ENCODE measurements around the gene ACTBL2. TPM values are rescaled to one million over a fixed set of nuclear protein-coding genes. Genes with fewer than 3 reads are reported as not detected.

The ACTBL2 gene
- total RNA-seq, 2 donors from 2014 or later, result not detected

- ATAC-seq (no peak), DNase-seq (no peak)
- intact Hi-C loops (cut with DNase I), result no loop called here
- Histone ChIP-seq H3K4me3 (no peak overlapping the region), H3K27me3 (no peaks in the 10 kb centered on the region), H3K9me3 (no peaks in the 10 kb centered on the region), H3K4me1 (peaks cover 14% of the 10 kb centered on the region), H3K27ac (no peak overlapping the region), H3K36me3 (replicated peaks in 1 of 2; ENCODE audit: insufficient read depth in 1 of 2, low read depth in 2 of 2) (no peaks in the 10 kb centered on the region)
- no peak for TF ChIP-seq POLR2A (IDR thresholded peaks at IDR 0.05)
- TF ChIP-seq CTCF (IDR thresholded peaks at IDR 0.05), result no peak
- 93 to 94% methylated on average over 2 of the region's 2 CpGs for WGBS, 2 donors
Measured at GRCh38 chr5:57446966-57447365, 35.6 kb downstream of the ACTBL2 start.

GRCh38 chr5:57445705-57446037 lies 36.9 kb downstream of the ACTBL2 start:
- H3K4me1 ChIP-seq, result peaks cover 1% of the 10 kb centered on the region
- ATAC-seq (no peak), DNase-seq (no peak)
- TF ChIP-seq CTCF (IDR thresholded peaks at IDR 0.05) (no peak), POLR2A (IDR thresholded peaks at IDR 0.05) (no peak)
- no peaks in the 10 kb centered on the region for H3K27me3 ChIP-seq
- no peaks in the 10 kb centered on the region for H3K36me3 ChIP-seq (replicated peaks in 1 of 2; ENCODE audit: insufficient read depth in 1 of 2, low read depth in 2 of 2)
- 89 to 100% methylated on average over 4 of the region's 4 CpGs for WGBS, 2 donors
- intact Hi-C loops (cut with DNase I), result no loop called here
- H3K9me3 ChIP-seq, result no peaks in the 10 kb centered on the region
- no peak overlapping the region for H3K27ac ChIP-seq
- no peak overlapping the region for H3K4me3 ChIP-seq

GRCh38 chr5:57445006-57445704 lies 37.5 kb downstream of the ACTBL2 start:
- DNase-seq (no peak), ATAC-seq (no peak)
- Histone ChIP-seq H3K4me1 (no peaks in the 10 kb centered on the region), H3K4me3 (no peak overlapping the region), H3K27me3 (no peaks in the 10 kb centered on the region), H3K36me3 (replicated peaks in 1 of 2; ENCODE audit: insufficient read depth in 1 of 2, low read depth in 2 of 2) (no peaks in the 10 kb centered on the region), H3K9me3 (no peaks in the 10 kb centered on the region), H3K27ac (no peak overlapping the region)
- intact Hi-C loops (cut with DNase I), result no loop called here
- TF ChIP-seq CTCF (IDR thresholded peaks at IDR 0.05), result no peak
- no peak for TF ChIP-seq POLR2A (IDR thresholded peaks at IDR 0.05)
- 81 to 91% methylated on average over 5 of the region's 5 CpGs for WGBS, 2 donors

- peak; percentile 24 for ATAC-seq
- TF ChIP-seq POLR2A (IDR thresholded peaks at IDR 0.05), result no peak
- TF ChIP-seq CTCF (IDR thresholded peaks at IDR 0.05), result no peak
- H3K9me3 ChIP-seq, result no peaks in the 10 kb centered on the region
- intact Hi-C loops (cut with DNase I), result no loop called here
- no peak overlapping the region for H3K27ac ChIP-seq
- H3K36me3 ChIP-seq (replicated peaks in 1 of 2; ENCODE audit: insufficient read depth in 1 of 2, low read depth in 2 of 2), result no peaks in the 10 kb centered on the region
- H3K27me3 ChIP-seq, result no peaks in the 10 kb centered on the region
- no peak for DNase-seq
- 85% methylated on average over 4 of the region's 4 CpGs for WGBS, 2 donors
- peaks cover 4% of the 10 kb centered on the region for H3K4me1 ChIP-seq
- H3K4me3 ChIP-seq, result no peak overlapping the region
Measured at GRCh38 chr5:57442080-57442839, 40.4 kb downstream of the ACTBL2 start.
